DMS153 treated with DMSO at 0.1 percent for 48 hours (cell line): ENCODE data around the gene TCEA2.

Source experiments
- DNase-seq: peaks from one replicate; lab custom pipeline; 2025; ENCODE audit not compliant: unreplicated experiment; lab: John Stamatoyannopoulos, UW

Gene TCEA2

DNA sequence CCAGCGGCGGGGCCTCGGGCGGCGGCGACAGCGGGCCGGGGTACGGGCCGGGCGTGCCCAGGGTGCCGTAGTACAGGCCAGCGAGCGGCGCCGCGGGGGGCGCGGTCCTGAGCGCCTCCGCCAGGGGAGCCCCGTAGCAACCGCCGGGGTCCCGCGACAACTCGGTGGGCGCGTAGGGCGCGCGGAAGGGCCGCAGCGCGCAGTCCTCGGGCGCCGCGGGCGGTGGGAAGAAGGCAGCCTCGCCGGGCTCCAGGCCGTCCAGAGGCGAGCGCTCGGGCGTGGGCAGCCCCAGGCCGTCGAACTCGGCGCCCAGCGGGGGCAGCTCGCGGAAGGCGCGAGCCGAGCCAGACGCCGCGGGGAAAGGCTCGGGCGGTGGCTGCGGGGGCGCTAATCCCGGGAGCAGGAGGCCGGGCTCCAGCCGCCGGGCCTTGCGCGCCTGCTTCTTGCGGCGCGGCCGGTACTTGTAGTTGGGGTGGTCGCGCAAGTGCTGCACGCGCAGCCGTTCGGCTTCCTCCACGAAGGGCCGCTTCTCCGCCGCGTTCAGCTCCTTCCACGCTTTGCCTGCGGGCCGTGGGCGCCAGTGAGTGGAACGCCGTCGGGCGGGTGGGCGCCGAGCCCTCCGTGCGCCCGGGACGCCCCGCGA lies 14.5 kb upstream of the TCEA2 start:
- DNase-seq = no peak

- DNase-seq = no peak
Measured at GRCh38 chr20:64049060-64049877, 13.7 kb upstream of the TCEA2 start, which contains the start of gene SOX18. Gene SOX18, minus strand, starts transcription at chr20:64049639. Its CDS starts 123 bp downstream, at chr20:64049516.

GRCh38 chr20:64049878-64050260 lies 13.1 kb upstream of the TCEA2 start:
- DNase-seq = no peak

- DNase-seq = no peak
Measured at GRCh38 chr20:64050261-64051032, 12.6 kb upstream of the TCEA2 start.

DNA sequence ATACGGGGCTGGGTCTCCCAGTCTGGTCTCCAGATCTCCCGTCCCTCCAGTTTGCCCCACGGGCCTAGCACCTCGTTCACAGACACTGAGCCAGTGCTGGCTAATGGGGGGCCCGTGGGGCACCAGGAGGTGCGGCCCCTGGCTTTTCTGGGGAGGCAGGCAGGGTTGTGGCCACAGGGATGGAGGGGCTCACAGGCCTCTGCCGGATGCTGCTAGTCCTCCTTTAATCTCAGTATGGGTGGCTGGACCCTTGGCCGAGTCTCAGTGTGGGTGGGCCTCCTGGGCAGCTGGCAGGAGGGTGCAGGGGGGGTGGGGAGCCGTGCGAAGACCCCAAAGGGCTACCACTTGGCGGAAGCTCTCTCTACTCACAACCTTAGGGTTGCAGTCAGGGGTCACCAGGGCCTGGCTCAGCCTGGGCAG lies 12.0 kb upstream of the TCEA2 start:
- no peak for DNase-seq

DNA sequence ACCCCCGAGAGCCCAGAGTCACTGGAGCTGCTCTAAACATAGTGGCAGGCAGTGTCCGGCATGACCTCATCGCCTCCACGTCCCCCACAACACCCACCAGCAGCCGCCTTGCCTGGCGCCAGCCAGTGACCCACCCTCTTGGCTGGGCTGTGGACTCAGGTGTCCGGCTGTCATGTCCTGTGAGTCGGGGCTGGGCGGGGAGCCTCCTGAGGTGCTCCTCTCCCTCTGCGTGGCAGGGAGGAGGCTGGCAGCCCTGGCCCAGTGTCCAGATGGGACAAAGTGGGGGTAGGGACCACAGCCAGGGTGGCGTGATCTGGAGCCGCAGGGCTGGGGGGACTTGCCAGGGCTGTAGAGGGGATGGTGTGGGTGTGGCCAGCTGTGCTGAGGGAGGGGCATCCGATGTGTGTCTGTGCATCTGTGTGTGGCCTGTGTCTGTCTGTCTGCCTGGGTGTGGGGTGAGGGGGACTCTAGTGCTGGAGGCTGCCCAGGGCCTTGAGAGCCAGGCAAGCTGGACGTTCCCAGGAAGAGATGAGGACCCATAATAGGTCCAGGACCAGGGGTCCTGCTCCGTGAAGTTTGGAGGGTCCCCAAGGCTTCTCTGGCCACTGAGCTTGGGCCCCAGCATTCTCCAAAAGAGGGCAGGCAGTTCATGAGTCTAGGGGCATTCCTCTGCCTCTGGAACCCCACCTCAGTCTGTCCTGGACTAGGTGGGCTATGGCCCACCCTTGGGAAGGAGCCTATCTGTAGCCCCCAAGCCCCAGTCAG lies 11.3 kb upstream of the TCEA2 start:
- no peak for DNase-seq

DNA sequence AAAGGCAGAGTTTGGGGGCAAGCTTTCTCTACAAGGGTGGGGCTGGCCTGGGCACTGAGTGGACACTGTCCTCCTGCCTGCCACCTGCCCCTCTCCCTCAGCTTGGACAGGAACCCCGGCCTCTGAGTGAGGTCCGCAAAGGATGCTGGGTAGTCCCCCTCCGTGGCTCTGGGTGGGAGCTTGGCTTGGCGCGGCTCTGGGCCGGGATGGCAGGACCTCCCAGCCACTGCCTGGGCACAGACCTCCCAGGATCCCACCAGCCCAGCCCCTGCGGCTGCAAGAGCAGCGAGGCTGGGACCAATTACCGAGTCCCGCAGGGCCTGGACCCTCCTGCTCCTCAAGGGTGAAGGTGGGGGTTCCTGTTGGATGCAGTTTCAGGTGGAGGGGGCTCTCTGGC lies 10.7 kb upstream of the TCEA2 start:
- DNase-seq = no peak

DNA sequence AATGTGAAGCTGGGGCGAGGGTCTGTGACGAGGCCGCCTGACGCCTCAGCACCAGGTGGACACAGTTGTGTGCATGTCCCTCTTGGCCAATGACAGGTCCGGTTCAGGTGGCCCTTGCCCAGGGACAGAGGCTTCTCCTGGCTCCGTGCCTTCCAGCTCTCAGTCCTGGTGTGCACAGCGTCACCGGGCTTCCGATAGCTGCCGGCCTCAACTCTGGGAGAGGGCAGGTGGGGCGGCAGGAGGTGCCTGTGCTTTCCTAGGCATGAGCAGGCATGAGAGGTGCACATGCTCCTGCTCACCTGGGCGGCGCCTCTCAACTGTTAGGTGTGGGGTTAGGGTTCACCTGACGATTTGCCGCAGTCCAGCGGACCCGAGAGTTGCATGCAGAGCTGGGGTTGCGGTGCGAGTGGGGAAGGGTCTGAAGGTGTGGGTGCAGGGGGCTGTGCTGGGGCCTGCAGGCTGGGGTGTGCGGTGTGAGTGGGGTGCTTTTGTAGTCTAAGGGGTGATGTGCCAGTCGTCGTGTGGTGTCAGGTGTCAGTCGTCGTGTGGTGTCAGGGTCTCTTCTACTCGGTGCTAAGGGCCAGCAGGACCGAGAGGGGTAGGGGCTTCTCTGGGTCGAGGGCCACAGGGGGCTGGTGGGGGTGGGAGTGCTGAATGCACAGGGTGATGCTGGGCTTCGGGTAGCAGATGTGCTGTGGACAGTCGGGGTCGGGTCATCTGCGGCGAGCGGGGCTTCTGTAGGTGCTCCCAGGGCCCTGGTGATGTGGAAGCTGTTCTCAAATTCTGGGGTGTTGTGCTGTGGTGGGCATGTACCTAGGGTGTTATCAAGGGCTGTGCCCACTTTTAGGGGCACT lies 9.8 kb upstream of the TCEA2 start:
- DNase-seq = no peak

- no peak for DNase-seq
Measured at GRCh38 chr20:64053841-64054661, 8.9 kb upstream of the TCEA2 start.

GRCh38 chr20:64055396-64055892 lies 7.6 kb upstream of the TCEA2 start:
- DNase-seq = no peak

GRCh38 chr20:64055893-64056638 lies 6.9 kb upstream of the TCEA2 start:
- no peak for DNase-seq

GRCh38 chr20:64056639-64056888 lies 6.4 kb upstream of the TCEA2 start:
- no peak for DNase-seq

DNA sequence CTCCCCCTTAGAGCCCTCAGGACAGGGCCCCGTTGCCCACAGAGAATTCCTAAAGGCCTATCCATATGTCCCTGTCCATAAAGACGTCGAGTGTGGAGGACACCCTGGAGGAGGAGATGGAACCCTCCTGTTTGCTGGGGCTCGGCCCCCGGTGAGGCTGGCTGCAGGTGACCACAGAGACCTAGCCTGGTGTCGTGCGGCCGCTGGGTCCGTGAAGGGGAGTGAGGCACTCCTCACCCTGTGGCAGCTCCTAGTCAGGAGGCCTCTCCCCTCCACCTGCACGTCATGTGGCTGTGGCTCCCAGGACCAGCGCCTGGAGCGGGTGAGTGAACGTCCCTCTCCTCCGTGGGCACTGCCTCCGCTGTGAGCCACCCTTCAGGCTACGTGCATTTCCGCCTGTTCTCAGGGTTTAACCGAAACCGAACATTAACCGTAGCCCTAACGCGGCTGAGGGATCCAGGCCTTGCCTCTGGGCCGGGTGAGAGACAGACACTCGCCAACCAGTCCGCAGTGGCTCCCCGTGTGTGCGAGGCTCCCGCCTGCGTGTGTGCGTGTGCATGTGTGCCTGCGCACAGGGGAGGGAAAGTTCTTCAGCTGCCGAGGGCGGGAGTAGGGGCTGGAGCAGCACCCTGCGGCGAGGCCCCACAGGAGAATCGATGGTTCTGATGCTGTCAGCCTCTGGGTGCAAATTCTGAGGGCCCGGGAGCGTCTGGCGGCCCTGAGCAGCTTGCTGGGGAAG lies 5.9 kb upstream of the TCEA2 start:
- no peak for DNase-seq

GRCh38 chr20:64057628-64058498 lies 5.1 kb upstream of the TCEA2 start:
- DNase-seq = peak; percentile 34

DNA sequence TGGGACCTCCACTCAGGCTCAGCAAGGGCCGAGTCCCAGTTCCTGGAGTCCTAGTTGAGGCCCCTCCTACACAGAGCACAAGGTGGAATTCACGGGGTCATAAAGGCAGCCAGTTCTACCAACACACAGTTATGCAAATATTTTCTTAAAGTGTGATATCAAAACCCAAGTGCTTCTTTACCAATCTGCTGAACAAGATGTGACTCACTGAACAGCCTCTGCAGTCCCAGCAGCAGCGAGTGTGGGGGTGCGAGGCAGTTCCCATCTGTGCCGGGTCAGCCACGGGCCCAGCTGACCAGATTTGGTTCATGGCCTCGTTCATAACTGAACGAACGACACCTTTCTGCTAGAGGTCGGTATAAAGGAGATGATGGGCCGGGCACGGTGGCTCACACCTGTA lies 4.5 kb upstream of the TCEA2 start:
- no peak for DNase-seq

- no peak for DNase-seq
Measured at GRCh38 chr20:64062276-64062595, 762 bp upstream of the TCEA2 start.
